Left cardiac atrium (tissue), 4 donors: ENCODE data around the gene NHSL2. TPM values are rescaled to one million over a fixed set of nuclear protein-coding genes. Genes with fewer than 3 reads are reported as not detected.

ENCODE experiments used
- ATAC-seq, 2 donors: fragments of 200-7000 bp; cut with Tn5 transposase; one replicate each; pipeline ENCODE4 v1.9.1; 2020; ENCODE audit warnings: mild to moderate bottlenecking in 2 of 2, moderate library complexity in 2 of 2
- DNase-seq: peaks from one replicate; pipeline ENCODE4 v3.0.0-alpha.2; 2020
- intact Hi-C, 2 donors: fragments of 100-400 bp; cut with DNase I; formaldehyde crosslinking; loops; one replicate each; pipeline versions ENCODE4 v1.14.1 to v1.15.1; 2022 to 2023
- total RNA-seq, 2 donors: library from RNA; stranded (reverse); fragmentation: NEBNext Ultra II Directional; extraction: Animal tissue kit (Norgen Biotek cat#: 25700); gene quantifications; one replicate each; pipeline ENCODE4 v1.2.1, GENCODE V29; 2021
- donor health status: DM: no; HTN: yes; CAD: no.
- donor health status: DM: no; HTN: yes; CAD: no; lungs with severe emphysema.
- donor health status: DM: yes; HTN: yes; CAD: no.
- donor health status: Dilated cardiomyopathy.

The NHSL2 gene
- total RNA-seq, 2 donors from 2014 or later: 6.1 to 8.8 TPM

DNA sequence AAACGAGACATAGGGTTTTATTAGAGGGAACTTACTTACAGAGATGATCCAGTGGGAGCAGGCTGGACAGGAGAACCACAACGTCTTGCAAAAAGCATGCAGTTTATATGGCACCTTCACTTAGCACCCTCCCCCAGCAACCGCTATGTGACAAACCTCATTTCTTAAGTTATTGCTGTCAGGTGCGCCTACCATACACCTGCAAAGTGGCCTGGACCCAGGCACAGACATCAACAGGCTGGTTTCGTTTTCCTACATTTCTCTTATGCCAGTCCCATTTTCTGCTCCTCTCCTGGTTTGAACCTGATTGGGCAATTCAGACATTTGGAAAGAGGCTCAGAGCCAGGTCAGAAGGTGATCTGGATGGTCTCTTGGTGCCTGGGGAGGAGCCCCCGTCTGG, 202.8 kb downstream of the NHSL2 start:
- DNase-seq (no peak), ATAC-seq (no peak)
- intact Hi-C loops: no loop called here

DNA sequence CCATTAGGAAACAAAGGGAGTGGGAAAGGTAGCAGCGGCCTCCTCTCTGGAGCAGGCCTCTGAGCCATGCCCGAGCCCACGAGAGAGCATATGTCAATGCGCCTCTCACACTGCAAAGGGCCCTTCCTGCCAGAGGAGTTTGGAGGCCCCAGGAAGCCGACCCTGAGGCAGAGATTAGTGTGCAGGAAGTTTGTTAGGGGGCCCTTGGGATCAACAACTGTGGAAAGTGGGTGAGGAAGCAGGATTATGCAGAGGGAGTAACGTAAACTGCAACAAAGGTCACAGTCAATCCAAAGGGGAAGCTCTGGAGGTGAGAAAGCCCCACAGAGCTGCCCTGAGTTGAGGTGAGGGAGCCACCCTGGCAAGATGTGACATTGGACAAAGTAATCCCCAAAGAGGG, 203.7 kb downstream of the NHSL2 start:
- intact Hi-C loops: no loop called here
- DNase-seq (no peak), ATAC-seq (no peak)

DNA sequence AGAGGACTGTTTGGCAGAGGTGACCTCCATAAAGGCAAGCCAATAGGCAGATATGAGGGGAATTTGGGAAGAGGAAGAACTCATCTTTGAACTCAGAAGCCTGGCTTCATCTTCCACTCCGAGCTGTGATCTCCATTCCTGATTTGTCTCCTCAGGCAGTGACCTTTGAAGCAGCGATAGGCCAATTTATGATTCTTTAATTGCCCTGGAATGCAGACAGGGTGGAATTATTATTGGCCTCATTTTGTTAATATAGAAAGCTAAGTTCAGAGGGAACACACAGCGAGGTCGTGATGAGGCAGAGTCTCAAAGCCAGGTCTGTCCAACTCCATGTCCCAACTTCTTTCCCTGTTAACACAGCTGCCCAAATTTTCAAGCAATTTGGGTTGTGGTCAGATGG, 204.2 kb downstream of the NHSL2 start:
- intact Hi-C loops: no loop called here
- no peak for DNase-seq
- no peak for ATAC-seq

DNA sequence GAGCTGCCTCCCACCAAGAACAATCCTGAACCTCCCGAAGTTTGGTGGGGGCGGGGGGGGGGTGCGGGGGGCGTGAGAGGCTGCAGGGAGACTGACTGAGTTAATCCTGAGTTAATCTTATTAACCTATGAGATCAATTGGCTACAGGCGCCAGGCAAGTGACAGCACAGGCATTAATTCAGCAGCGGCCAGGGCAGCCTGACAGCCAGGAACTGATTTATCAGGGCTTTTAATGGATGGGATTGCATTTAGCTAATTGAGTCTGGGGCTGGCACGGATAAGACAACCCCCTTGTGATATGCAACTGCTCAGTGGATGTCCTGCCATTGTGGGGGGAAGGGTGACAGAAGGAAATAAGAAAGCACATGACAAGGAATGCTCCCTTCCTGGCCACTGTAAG, 204.7 kb downstream of the NHSL2 start:
- intact Hi-C loops: no loop called here
- DNase-seq: no peak
- ATAC-seq: no peak

DNA sequence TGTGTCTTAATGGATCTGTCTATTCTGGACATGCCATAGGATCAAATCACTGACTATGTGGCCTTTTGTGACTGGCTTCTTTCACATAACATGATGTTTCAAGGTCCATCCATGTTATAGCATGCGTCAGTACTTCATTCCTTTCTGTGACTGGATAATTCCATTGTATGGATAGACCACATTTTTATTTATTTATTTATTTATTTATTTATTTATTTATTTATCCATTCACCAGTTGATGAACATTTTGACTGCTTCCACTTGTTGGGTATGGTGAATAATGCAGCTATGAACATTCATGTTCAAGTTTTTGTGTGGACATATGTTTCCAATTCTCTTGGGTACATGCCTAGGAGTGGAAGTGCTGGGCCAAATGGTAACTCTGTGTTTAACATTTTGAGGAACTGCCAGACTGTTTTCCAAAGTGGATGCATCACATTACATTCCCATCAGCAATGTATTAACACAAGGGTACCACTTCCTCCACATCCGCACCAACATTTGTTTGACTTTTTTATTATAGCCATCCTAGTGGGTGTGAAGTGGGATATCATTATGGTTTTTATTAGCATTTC, 207.1 kb downstream of the NHSL2 start:
- intact Hi-C loops: no loop called here
- no peak for DNase-seq
- ATAC-seq: no peak

DNA sequence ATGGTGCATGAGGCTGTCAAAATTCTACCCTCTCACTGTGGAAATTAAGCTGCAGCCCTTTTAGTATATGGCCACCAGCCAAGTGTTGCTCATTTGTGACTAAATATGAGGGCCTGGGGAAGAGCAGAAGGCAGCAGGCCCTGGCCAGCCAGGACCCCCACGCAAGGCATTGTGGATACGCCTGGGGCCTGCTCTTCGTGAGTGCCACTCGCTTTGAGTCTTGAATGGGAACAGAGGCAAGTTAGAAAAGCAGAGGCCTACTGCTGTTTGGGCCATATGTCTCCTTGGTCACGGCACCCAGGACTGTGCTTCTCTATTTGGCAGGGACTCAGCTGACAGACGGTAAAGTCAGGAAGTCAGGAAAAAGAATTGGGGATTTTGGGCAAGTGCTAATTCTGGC, 210.2 kb downstream of the NHSL2 start:
- intact Hi-C loops: loop anchor here in 1 of 2 donors (5.0 kb wide), 1 partner anchor 99 kb away; no protein-coding TSS in a partner anchor
- ATAC-seq: peak in 1 of 2 donors; percentile 32
- no peak for DNase-seq

DNA sequence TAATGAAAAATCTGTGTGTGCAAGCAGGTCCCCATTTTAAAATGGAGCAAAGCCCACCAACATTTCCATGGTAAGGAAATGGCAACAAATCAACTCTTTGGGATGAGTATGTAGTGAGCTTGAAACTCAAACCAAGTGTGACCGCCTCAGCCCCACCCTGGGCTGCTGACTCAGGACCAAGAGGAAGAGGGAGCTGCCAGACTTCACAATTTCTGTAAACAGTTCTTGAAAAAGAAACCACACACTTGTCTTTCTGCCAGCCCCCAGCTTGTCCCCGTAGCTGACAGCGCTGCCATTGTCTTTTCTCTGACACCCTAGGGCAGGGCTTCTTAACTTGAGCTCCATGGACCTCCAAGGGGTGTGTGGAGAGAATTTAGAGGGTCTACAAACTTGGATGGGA, 210.7 kb downstream of the NHSL2 start:
- intact Hi-C loops: loop anchor here in 1 of 2 donors (5.0 kb wide), 1 partner anchor 99 kb away; no protein-coding TSS in a partner anchor
- ATAC-seq: peak; percentile 79 to 80
- peak; percentile 72 for DNase-seq

DNA sequence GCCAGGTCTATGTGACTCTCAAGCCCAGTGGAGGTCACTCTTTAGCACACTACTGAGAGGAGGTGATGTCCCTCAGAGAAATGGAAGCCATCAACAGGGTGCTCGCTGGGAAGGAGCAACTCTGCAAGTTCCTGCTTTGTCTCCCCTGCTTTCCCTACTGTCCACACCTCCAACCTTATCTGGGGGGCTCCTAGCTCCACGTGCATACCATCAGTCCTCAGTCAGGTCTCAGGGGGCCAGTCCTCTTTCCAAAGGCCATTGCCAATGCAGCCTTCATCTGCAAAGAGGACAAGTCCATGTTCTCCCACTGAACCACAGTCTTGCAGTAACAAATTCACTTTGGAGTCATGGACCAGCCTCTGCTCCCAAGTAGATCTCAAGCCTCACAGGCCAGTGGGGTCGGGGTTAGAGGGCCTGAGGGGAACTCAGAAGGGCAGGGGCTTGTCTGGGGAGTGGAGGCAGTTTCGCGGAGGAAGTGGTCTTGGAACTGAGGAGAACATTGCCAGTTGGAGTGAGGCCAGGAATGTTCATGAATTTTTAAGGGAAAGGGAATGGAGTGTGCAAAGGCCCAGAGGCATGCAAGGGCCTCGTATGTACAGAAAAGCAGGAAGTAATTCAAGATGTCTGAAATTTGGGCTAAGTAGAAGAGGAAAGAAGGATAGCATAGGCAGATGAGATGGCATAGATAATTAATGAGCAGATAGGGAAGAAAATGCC, 212.1 kb downstream of the NHSL2 start:
- DNase-seq: no peak
- intact Hi-C loops: loop anchor here in 1 of 2 donors (5.0 kb wide), 1 partner anchor 100 kb away; no protein-coding TSS in a partner anchor
- no peak for ATAC-seq

DNA sequence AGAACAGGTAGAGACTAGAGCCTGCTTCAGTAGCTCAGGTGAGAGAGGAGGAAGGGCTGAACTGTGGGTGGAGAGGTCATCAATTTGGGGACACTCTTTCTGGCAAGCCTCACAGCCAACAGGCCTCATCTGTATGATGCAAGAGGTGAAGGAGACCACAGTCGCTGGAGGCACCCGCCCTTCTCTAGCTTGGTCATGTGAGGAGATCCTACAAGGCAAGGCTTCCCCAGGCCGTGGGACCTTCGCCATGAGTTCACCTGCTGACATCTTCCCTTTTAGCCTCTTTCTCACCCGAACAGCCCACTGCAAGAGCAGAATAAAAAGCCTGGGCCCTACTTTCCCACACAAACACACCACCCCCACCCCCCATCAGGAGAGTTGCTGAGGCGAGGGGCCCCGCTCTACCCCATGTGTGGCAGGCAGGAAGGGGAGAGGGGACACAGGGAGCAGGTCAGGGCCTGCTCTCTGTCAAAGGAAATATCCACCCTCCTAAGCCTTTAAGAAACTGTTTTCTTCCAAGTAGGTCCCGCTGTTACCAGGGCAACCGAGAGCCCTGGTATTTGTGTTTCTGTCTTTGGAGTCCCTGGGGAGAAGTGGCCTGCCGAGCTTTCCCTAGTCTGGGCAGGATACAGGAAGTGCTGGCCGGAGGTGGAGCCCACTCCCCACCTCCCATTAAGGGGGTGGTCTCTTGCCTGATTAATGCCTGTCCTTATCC, 213.0 kb downstream of the NHSL2 start:
- peak; percentile 20 to 30 for ATAC-seq

DNA sequence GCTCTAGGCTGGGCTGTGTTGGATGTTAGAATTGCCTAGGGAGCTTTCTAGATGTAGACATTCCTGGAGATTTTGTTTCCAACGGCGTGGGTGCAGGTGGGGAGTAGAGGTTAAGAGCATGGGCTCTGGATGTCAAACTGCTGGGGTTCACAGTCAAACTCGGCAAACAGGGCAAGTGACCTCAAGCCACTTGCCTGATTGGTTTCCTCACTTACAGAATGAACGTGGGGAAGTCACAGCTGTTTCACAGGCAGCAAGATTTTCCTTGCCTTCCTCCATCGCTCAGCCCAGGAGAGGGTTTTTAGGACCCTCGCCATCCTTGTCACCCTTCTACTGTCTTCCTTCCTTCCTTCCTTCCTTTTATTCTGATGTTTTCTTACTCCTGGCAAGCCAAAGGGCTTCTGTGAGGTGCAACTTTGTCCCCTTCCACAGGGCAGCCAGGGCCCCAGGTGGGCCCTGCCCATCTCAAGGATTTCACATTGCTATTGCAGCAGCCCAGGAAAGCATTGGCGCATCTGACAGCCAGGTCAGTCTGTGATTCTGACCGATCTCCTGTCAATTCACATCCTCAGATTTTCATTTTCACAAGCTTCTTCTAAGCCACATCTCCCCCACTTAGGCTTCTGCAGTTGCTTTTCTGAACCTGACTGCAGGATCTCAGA, 214.0 kb downstream of the NHSL2 start:
- intact Hi-C loops: loop anchor here (5.0 kb wide), 2 partner anchors 102 to 127 kb away; no protein-coding TSS in a partner anchor
- ATAC-seq: no peak
- DNase-seq: no peak

More for the DNA sequence above, 213.0 kb downstream of the NHSL2 start:
- intact Hi-C loops: loop anchor here in 1 of 2 donors (5.0 kb wide), 1 partner anchor 101 kb away; no protein-coding TSS in a partner anchor
- peak; percentile 64 for DNase-seq

DNA sequence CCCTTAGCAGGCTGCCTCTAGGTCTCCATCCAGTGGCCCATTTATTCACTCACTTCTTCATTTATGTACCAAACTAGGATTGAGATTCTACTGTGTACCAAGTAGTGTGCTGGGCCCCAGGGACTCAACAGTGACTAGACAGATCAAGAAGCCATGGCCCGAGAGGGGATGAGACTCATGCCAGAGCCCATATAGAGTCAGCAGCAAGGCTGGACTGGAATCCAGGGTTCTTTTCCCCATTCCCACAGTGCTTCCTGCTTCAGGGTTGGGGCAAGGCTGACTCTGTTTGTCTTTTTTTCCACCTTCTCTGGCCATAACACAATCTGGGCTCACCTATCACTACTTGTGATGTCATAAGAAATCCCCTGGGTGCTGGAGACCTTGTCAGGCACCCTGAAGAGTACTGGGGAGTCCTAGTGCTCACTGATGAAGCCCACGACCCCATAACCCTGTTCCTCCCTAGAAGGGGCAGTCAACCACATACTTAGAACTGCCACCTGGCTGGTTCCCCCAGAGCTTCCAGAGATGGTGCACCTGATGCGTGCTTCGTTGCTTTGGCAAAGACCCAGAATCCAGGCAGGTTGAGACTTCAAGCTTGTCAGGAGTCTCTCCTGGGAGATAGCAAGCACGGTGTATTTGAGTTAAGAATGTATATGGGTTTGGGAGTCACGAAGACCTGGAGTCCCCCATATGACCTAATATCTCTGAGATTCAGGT, 214.8 kb downstream of the NHSL2 start:
- no peak for DNase-seq
- intact Hi-C loops: loop anchor here in 1 of 2 donors (2.0 to 5.0 kb wide), 2 partner anchors 107 to 128 kb away; no protein-coding TSS in a partner anchor
- no peak for ATAC-seq

DNA sequence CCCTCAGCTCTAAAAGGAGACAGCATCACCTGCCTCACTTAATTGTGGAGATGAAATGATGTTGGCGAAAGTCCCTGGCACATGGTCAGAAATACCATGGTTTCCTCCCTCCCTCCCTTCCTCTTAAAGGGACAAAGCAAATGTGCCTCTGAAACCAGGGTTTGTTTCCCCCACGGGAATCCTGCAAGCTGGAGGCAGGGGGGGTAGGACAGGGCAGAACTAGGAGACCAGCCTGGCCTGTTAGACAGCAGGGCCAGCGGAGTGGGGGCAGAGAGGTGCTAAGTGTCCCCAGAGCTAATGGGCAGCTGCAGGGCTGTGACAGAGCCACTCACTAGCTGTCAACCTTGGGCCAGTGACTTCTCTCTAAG, 215.4 kb downstream of the NHSL2 start:
- intact Hi-C loops: loop anchor here in 1 of 2 donors (2.0 to 5.0 kb wide), 2 partner anchors 107 to 129 kb away; no protein-coding TSS in a partner anchor
- ATAC-seq: peak in 1 of 2 donors; percentile 10
- DNase-seq: no peak

DNA sequence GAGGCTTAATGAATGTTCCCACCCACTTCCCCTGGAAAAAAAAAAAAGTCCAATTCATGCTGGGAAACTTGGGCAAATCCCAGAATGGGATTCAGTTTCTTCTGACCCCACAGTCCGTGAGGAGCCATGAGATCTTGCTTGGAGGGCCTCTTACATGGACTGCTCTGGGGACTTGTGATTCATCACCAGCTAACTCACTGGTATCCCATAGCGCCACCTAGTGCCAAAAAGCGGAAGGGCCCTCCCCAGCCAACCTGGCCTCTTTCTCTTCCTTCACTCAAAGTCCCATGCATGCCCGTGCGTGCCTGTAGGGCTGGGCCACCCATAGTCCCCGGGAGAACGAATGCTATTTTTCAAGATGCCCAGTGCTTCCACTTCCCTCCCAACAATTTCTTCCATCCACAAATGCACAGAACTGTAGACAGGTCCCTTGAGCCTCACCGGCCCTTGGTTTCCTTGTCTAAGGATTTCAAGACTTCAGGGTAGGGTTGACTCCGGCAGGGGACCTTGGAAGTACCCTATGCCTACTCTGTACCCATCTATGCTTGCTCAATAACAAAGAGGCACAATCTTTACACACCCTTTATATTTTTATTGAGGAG, 216.0 kb downstream of the NHSL2 start:
- intact Hi-C loops: loop anchor here in 1 of 2 donors (2.0 to 5.0 kb wide), 2 partner anchors 108 to 129 kb away; no protein-coding TSS in a partner anchor
- DNase-seq (peak; percentile 86), ATAC-seq (peak; percentile 77 to 86)

DNA sequence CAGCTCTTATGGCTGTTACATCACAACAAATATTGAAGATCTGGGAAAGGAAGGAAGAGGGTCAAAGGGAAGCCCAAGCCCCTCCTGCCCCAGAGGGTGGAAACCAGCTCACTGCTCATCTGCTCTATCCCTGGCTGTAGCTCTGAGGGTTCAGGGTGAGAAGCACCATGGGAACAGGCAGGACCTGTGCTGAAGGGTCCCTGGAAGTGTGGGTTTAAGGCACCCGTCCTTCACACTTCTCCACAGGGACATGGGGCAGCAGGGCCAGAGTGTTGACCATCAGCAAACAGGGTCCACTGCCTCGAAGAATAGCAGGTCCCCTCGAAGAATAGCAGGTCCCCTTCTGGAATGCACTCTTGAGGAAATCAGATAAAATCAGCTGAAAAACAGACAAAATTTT, 216.7 kb downstream of the NHSL2 start:
- ATAC-seq (no peak), DNase-seq (no peak)
- intact Hi-C loops: loop anchor here in 1 of 2 donors (2.0 to 5.0 kb wide), 2 partner anchors 109 to 130 kb away; no protein-coding TSS in a partner anchor

DNA sequence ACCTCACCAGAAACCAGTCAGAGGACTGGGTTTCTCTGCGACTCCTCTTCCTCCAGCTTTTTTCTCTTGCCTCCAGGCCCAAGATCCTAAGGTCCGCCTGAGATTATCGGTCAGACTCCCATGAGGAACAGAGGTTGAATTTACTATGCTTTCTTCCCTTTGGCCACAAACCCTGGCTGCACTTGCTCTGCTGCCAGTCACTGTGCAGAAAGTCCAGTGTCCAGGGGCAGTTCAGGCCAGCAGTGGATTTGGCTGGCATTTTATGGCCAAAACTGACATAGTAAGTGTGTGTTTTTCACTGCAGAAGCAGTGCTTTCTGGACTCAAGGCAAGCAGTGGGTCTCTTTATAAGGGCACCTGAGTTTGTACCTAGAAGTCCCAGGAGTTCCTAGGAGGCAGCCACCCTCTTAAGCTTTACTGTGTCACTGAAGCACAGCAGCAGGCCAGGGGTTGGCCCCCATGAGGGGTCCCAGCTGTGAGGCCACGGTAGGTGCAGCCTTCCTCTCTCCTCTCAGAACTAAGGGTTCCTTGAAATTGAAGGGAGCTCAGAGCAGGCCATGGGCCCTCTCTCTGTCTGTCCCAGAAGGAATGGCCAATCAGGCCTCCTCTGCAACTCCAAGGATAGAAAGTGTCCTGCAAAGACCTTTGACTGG, 217.7 kb downstream of the NHSL2 start:
- ATAC-seq (no peak), DNase-seq (no peak)
- intact Hi-C loops: loop anchor here in 1 of 2 donors (5.0 kb wide), 1 partner anchor 131 kb away; no protein-coding TSS in a partner anchor

DNA sequence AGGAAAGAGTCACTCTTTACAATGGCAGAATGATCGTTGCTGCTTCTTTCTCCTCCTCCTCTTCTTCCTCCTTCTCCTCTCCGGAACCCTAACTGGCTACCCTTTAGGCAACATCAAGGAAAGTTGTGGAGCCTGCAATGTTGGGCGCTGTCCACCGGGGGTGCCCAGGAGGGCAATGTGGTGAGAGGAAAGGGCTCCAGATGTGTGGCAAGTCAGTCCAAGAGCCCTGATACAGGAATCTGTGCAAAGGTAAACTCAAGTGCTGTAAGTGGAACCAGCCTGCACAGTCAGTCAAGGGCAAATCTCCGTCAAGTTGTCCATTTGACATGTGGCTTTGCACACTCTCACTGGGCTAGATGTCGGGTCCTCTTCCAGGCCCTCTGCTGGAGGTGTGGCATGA, 218.2 kb downstream of the NHSL2 start:
- intact Hi-C loops: loop anchor here in 1 of 2 donors (5.0 kb wide), 1 partner anchor 132 kb away; no protein-coding TSS in a partner anchor

DNA sequence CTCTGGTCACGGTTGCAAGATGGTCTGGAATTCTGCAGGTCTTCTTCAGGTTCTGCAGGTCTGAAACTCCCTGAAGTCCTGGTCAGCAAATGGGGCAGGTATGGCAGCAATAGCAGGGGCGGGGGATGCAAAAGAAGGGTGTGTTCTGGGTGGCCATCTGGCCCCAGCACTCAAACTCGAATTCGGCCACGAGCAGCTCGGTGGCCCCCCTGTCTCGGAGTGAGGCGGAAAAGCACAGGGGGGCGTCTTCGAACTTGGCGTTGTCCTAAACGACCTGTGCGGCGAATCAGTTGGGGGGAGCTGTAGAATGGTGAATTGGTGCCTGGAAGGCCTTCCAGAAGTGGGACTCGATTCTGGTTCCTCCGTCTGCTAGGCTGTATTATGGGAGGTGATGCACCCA, 219.0 kb downstream of the NHSL2 start:
- intact Hi-C loops: loop anchor here in 1 of 2 donors (5.0 kb wide), 1 partner anchor 132 kb away; no protein-coding TSS in a partner anchor
- DNase-seq (no peak), ATAC-seq (no peak)

More for the DNA sequence above, 218.2 kb downstream of the NHSL2 start:
- DNase-seq (no peak), ATAC-seq (no peak)
